A549 (cell line): ENCODE data around the gene PIK3CD. TPM values are rescaled to one million over a fixed set of nuclear protein-coding genes. Genes with fewer than 3 reads are reported as not detected.

Experiments used
- ATAC-seq, 2 experiments: fragments of 200-7000 bp in 1 of 2; fragments of >200 bp in 1 of 2; cut with Nextera tagmentation in 1 of 2; cut with Tn5 transposase in 1 of 2; 3 replicates each; pipeline versions ENCODE4 v1.8.0 to v1.9.1; 2018 to 2020; ENCODE audit warnings: mild to moderate bottlenecking in 1 of 2, moderate library complexity in 1 of 2
- CTCF ChIA-PET: fragments of 300-600 bp; sonication (Branson Sonifier 250); formaldehyde crosslinking; extraction: SDS; loops from one replicate; lab custom pipeline; 2021; ENCODE audit warnings: antibody characterized with exemption, inconsistent platforms; lab: Yijun Ruan, JAX
- POLR2A ChIA-PET: fragments of 350-600 bp; formaldehyde crosslinking; extraction: SDS; loops from one replicate; lab custom pipeline; 2021; ENCODE audit warnings: antibody characterized with exemption, inconsistent platforms; lab: Yijun Ruan, JAX
- DNase-seq, 2 experiments: peaks; one replicate each; pipeline versions ENCODE4 v3.0.0 to v3.0.0-alpha.2; 2011 to 2016; ENCODE audit warnings: low read depth in 1 of 2, low spot score in 1 of 2
- FAIRE-seq: peaks from 2 replicates; lab custom pipeline; 2011; peaks lifted over from hg19 to GRCh38; lab: Jason Lieb, UNC
- H3K27ac ChIP-seq, 2 experiments: fragments of >200 bp; sonication (Bioruptor Twin); formaldehyde crosslinking; 3 replicates each; pipeline ENCODE4 v1.5.1; 2016 to 2017
- H3K4me1 ChIP-seq: fragments of >200 bp; sonication (Bioruptor Twin); formaldehyde crosslinking; 3 replicates; pipeline ENCODE4 v1.6.1; 2016
- H3K4me2 ChIP-seq: fragments of >200 bp; sonication (Bioruptor Twin); formaldehyde crosslinking; 3 replicates; pipeline ENCODE4 v1.6.1; 2016
- H3K4me3 ChIP-seq: fragments of >200 bp; sonication (Bioruptor Twin); formaldehyde crosslinking; 3 replicates; pipeline ENCODE4 v1.5.1; 2016
- H3K9me3 ChIP-seq: fragments of >200 bp; sonication (Bioruptor Twin); formaldehyde crosslinking; 3 replicates; pipeline ENCODE4 v1.6.1; 2016
- CEBPB ChIP-seq, 2 experiments: fragments of >200 bp in 1 of 2; sonication (Bioruptor Twin) in 1 of 2; formaldehyde crosslinking in 1 of 2; IDR thresholded peaks; 2 replicates each; pipeline ENCODE4 v1.6.1; 2012 to 2016
- CHD2 ChIP-seq: fragments of 150-350 bp; IDR thresholded peaks from 2 replicates; pipeline ENCODE4 v1.6.1; 2014; ENCODE audit warnings: low read length; ENCODE audit not compliant: partially characterized antibody
- CTCF ChIP-seq: fragments of >200 bp; sonication (Bioruptor Twin); formaldehyde crosslinking; IDR thresholded peaks from 3 replicates; pipeline ENCODE4 v1.5.1; 2016
- EP300 ChIP-seq, 2 experiments: fragments of >200 bp; sonication (Bioruptor Twin); formaldehyde crosslinking; IDR thresholded peaks; 2 replicates in 1 of 2; 3 replicates in 1 of 2; pipeline ENCODE4 v1.6.1; 2016 to 2017
- ESRRA ChIP-seq: fragments of 150-350 bp; IDR thresholded peaks from 2 replicates; pipeline ENCODE4 v1.6.1; 2014; ENCODE audit warnings: mild to moderate bottlenecking, low read length, borderline replicate concordance
- FOSL2 ChIP-seq, 2 experiments: fragments of 450-650 bp in 1 of 2; fragments of >200 bp in 1 of 2; sonication (Bioruptor Twin) in 1 of 2; formaldehyde crosslinking; IDR thresholded peaks; 2 replicates each; pipeline versions ENCODE4 v1.5.0 to v1.6.1; 2016 to 2020; ENCODE audit warnings: mild to moderate bottlenecking in 1 of 2, moderate library complexity in 1 of 2
- FOXS1 ChIP-seq: fragments of 250-450 bp; sonication (Bioruptor Pico); IDR thresholded peaks from 2 replicates; pipeline ENCODE4 v1.5.0; 2020; ENCODE audit warnings: mild to moderate bottlenecking, moderate library complexity
- HOXB13 ChIP-seq: fragments of 250-450 bp; sonication (Bioruptor Pico); IDR thresholded peaks from 2 replicates; pipeline ENCODE4 v1.5.0; 2020; ENCODE audit warnings: low read depth, mild to moderate bottlenecking, moderate library complexity
- RCOR1 ChIP-seq: fragments of 150-350 bp; IDR thresholded peaks from 2 replicates; pipeline ENCODE4 v1.6.1; 2014; ENCODE audit warnings: antibody characterized with exemption, low read length, low read depth
- USF2 ChIP-seq: fragments of 450-650 bp; IDR thresholded peaks from 2 replicates; pipeline ENCODE4 v1.6.1; 2014; ENCODE audit warnings: antibody characterized with exemption
- ZC3H11A ChIP-seq: fragments of 450-650 bp; IDR thresholded peaks from 2 replicates; pipeline ENCODE4 v1.6.1; 2014; ENCODE audit warnings: antibody characterized with exemption, mild to moderate bottlenecking
- ZFP36 ChIP-seq: fragments of 450-650 bp; IDR thresholded peaks from 2 replicates; pipeline ENCODE4 v1.6.1; 2014; ENCODE audit warnings: borderline replicate concordance; ENCODE audit not compliant: partially characterized antibody
- WGBS: methylation state at CpG from one replicate; pipeline ENCODE4 v1.1.6; 2017; ENCODE audit errors: missing lambda C conversion rate; 5-methylcytosine and 5-hydroxymethylcytosine counted together
- polyA plus RNA-seq, 4 experiments: library from polyadenylated mRNA; depleted of rRNA in 3 of 4; stranded (reverse); fragments of >200 nt; fragmentation: RNase III in 1 of 4; extraction: RNeasy Plus Mini Kit Qiagen cat#74134 plus additional on column Dnase treatment in 1 of 4; gene quantifications; 2 replicates in 3 of 4; 3 replicates in 1 of 4; pipeline ENCODE4 v1.2.3, GENCODE V29; 2011 to 2017
- TF ChIP-seq, protein P1 (sequence below): IDR thresholded peaks from 2 replicates; pipeline ENCODE4 v1.6.1; 2012

PIK3CD gene
- polyA plus RNA-seq, 2 of the 4 experiments (the other 2 are of a cell fraction): 2.4 to 3.5 TPM

GRCh38 chr1:9766759-9767442 is 115.4 kb downstream of the PIK3CD start:
- no peak for TF ChIP-seq CTCF
- 0 out of 2 replicates have a peak, but pooled peaks have one; percentile 27 for TF ChIP-seq FOSL2 (IDR thresholded peaks at IDR 0.05)
- TF ChIP-seq FOSL2 (CRISPR knock-in tag; IDR thresholded peaks at IDR 0.05): peak; percentile 65
- TF ChIP-seq, all 56 proteins: peak for 1
- peak overlapping the region; percentile 4 for H3K4me2 ChIP-seq
- peak overlapping the region; percentile 14 to 81; a peak in 3 of 6 replicates for H3K27ac ChIP-seq
- ChIA-PET POLR2A (no interaction called here), CTCF (interaction anchor here (0.6 to 2.4 kb wide), 8 partner anchors 18 to 140 kb away, joined by 3 to 9 read pairs (median 3); no protein-coding TSS in a partner anchor)
- no peak overlapping the region for H3K4me3 ChIP-seq
- 61% methylated on average over 15 of the region's 15 CpGs for WGBS
- DNase-seq (peak; percentile 55 to 81), FAIRE-seq (no peak), ATAC-seq (peak; percentile 88 to 91)
- peaks cover 22% of the 10 kb centered on the region for H3K4me1 ChIP-seq
- H3K9me3 ChIP-seq: no peaks in the 10 kb centered on the region

- Histone ChIP-seq H3K4me2 (no peak overlapping the region), H3K9me3 (no peaks in the 10 kb centered on the region), H3K4me3 (no peak overlapping the region), H3K4me1 (peaks cover 22% of the 10 kb centered on the region), H3K27ac (peak overlapping the region in 1 of 2 experiments; percentile 47; a peak in 2 of 6 replicates)
- TF ChIP-seq ZFP36: peak; percentile 9
- TF ChIP-seq ZC3H11A: no peak
- FAIRE-seq: no peak
- ChIA-PET POLR2A (no interaction called here), CTCF (interaction anchor here (1.0 to 1.2 kb wide), 2 partner anchors 24 to 100 kb away, joined by 3 read pairs; no protein-coding TSS in a partner anchor)
- peak in 1 of 2 experiments; percentile 59 for DNase-seq
- 87% methylated on average over 2 of the region's 24 CpGs for WGBS
- ATAC-seq: peak; percentile 49 to 60; a peak in 4 of 6 replicates
Measured at GRCh38 chr1:9767964-9768668, 116.6 kb downstream of the PIK3CD start.

DNA sequence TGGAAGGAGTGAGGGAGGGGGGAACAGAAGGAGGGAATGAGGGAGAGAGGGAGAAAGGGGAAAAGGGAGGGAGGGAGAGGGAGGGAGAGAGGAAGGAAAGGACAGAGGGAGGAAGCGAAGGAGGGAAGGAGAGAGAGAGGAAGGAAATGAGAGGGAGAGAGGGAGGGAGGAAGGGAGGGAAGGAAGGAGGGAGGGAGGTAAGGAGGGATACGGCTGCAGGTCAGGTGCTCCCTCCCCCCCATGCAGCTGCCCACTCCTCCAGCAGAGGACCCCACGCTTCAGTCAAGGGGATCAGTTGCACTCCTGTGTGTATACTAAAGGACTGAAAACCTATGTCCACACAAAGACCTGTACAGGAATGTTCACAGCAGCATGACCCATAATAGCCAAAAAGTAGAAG is 117.5 kb downstream of the PIK3CD start:
- H3K9me3 ChIP-seq: no peaks in the 10 kb centered on the region
- no peak overlapping the region for H3K4me2 ChIP-seq
- ChIA-PET CTCF (interaction anchor here (1.3 kb wide), 1 partner anchor 16 kb away, joined by 3 read pairs; no protein-coding TSS in a partner anchor), POLR2A (no interaction called here)
- peak overlapping the region in 1 of 2 experiments; percentile 46; a peak in 2 of 6 replicates for H3K27ac ChIP-seq
- peaks cover 22% of the 10 kb centered on the region for H3K4me1 ChIP-seq
- H3K4me3 ChIP-seq: no peak overlapping the region
- no peak for FAIRE-seq
- no peak for DNase-seq
- no peak for TF ChIP-seq CHD2
- no peak for TF ChIP-seq FOXS1 (CRISPR knock-in tag)
- TF ChIP-seq, protein P1, sequence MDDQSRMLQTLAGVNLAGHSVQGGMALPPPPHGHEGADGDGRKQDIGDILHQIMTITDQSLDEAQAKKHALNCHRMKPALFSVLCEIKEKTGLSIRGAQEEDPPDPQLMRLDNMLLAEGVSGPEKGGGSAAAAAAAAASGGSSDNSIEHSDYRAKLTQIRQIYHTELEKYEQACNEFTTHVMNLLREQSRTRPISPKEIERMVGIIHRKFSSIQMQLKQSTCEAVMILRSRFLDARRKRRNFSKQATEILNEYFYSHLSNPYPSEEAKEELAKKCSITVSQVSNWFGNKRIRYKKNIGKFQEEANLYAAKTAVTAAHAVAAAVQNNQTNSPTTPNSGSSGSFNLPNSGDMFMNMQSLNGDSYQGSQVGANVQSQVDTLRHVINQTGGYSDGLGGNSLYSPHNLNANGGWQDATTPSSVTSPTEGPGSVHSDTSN: no peak
- no peak for TF ChIP-seq RCOR1
- no peak for TF ChIP-seq ESRRA
- TF ChIP-seq EP300 (IDR thresholded peaks at IDR 0.05): no peak
- no peak for TF ChIP-seq USF2
- ATAC-seq: no peak
- 91% methylated on average over 3 of the region's 3 CpGs for WGBS

GRCh38 chr1:9770298-9770697 is 118.8 kb downstream of the PIK3CD start:
- CTCF ChIA-PET: interaction anchor here (1.3 kb wide), 1 partner anchor 14 kb away, joined by 3 read pairs; no protein-coding TSS in a partner anchor
- peaks cover 22% of the 10 kb centered on the region for H3K4me1 ChIP-seq
- FAIRE-seq: no peak

More at GRCh38 chr1:9770298-9770697, 118.8 kb downstream of the PIK3CD start:
- TF ChIP-seq CTCF: no peak
- no peak for TF ChIP-seq CEBPB (IDR thresholded peaks at IDR 0.05)
- no peak for TF ChIP-seq HOXB13
- H3K9me3 ChIP-seq: no peaks in the 10 kb centered on the region
- H3K4me3 ChIP-seq: no peak overlapping the region
- peak in 1 of 2 experiments; percentile 33 for DNase-seq
- H3K4me2 ChIP-seq: no peak overlapping the region
- ATAC-seq: no peak
- POLR2A ChIA-PET: no interaction called here
- H3K27ac ChIP-seq: no peak overlapping the region
- WGBS: 79% methylated on average over 10 of the region's 10 CpGs
